Gastroesophageal sphincter (tissue), 3 donors: ENCODE data around the gene RBL2.

ENCODE experiments used
- CTCF ChIP-seq, 4 experiments: fragments of 200-600 bp in 2 of 4; fragments of 450-650 bp in 2 of 4; sonication (generic) in 1 of 4; IDR thresholded peaks; one replicate each; pipeline ENCODE4 v1.5.1; 2017 to 2019; ENCODE audit warnings: antibody characterized with exemption in 4 of 4, mild to moderate bottlenecking in 2 of 4, moderate library complexity in 2 of 4
- EP300 ChIP-seq: sonication (generic); formaldehyde crosslinking; IDR thresholded peaks from one replicate; pipeline ENCODE4 v1.6.1; 2017; ENCODE audit warnings: antibody characterized with exemption, mild to moderate bottlenecking
- POLR2A ChIP-seq, 2 donors: fragments of 450-650 bp; IDR thresholded peaks; one replicate each; pipeline ENCODE4 v1.6.1; 2017; ENCODE audit warnings: antibody characterized with exemption in 2 of 2, mild to moderate bottlenecking in 2 of 2, moderate library complexity in 1 of 2

GRCh38 chr16:53492503-53492902 is 58.2 kb downstream of the RBL2 start:
- TF ChIP-seq EP300 (no peak), CTCF (IDR thresholded peaks at IDR 0.05) (no peak), POLR2A (IDR thresholded peaks at IDR 0.05) (no peak)
